ENCODE data around the gene ANKRD18B.
"Not testable (repeated sequence)": the region's sequence is repeated elsewhere in the genome, so short reads cannot be mapped to it uniquely, and the experiment has no call there.

GRCh38 chr9:33597386-33597785, 73.3 kb downstream of the ANKRD18B start:
- TF ChIP-seq CTCF, POLR2A (IDR thresholded peaks at IDR 0.05): not testable (repeated sequence)

Measured in ovary (tissue), 3 donors.